GM06990 (cell line): ENCODE data around the gene CLASP1.
"Not testable (repeated sequence)": the region's sequence is repeated elsewhere in the genome, so short reads cannot be mapped to it uniquely, and the experiment has no call there.

Source experiments
- DNase-seq: peaks from one replicate; pipeline ENCODE4 v3.0.0-alpha.2; 2011; ENCODE audit not compliant: insufficient read length; ENCODE audit errors: extremely low read depth
- H3K27me3 ChIP-seq: replicated peaks from 2 replicates; pipeline ENCODE4 v1.6.0; 2011; ENCODE audit warnings: low read length; ENCODE audit not compliant: control insufficient read depth, insufficient read depth
- H3K36me3 ChIP-seq: 2 replicates; pipeline ENCODE4 v1.5.1; 2011; ENCODE audit warnings: low read length; ENCODE audit not compliant: control insufficient read depth, insufficient read depth
- H3K4me3 ChIP-seq: replicated peaks from 2 replicates; pipeline ENCODE4 v1.5.1; 2011; ENCODE audit warnings: low read depth, mild to moderate bottlenecking, control low read depth, low read length
- CTCF ChIP-seq: IDR thresholded peaks from 2 replicates; pipeline ENCODE4 v1.5.1; 2011; ENCODE audit warnings: low read length, control low read depth, mild to moderate bottlenecking, inconsistent platforms; ENCODE audit not compliant: insufficient read depth, poor library complexity, severe bottlenecking

Gene CLASP1

GRCh38 chr2:121324601-121325000, 324.7 kb downstream of the CLASP1 start:
- H3K36me3 ChIP-seq = no peaks in the 10 kb centered on the region
- DNase-seq = no peak
- H3K27me3 ChIP-seq = no peaks in the 10 kb centered on the region
- TF ChIP-seq CTCF = no peak
- H3K4me3 ChIP-seq = no peak overlapping the region

GRCh38 chr2:121321476-121321875, 327.8 kb downstream of the CLASP1 start:
- no peak for TF ChIP-seq CTCF
- no peaks in the 10 kb centered on the region for H3K27me3 ChIP-seq
- DNase-seq = no peak
- H3K36me3 ChIP-seq = no peaks in the 10 kb centered on the region
- H3K4me3 ChIP-seq = no peak overlapping the region

DNA sequence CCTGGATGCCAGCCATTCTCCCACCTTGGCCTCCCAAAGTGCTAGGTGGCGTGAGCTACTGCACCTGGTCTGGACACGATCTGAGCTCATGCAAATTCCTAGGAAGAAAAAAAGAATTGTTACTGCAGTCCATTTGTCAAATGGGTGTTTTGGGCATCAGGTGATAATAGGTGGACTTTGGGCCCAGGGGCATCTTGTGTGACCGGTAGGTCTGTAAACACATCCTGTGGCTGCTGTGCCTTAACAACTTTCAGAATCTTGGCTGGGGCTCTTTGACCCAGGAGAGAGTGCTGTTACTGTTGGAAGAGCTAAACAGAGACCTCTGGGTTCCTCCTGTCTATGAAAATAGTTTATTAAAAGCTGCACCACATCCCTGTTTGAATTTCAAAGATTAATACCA, 329.3 kb downstream of the CLASP1 start:
- Histone ChIP-seq H3K4me3 (no peak overlapping the region), H3K27me3 (no peaks in the 10 kb centered on the region), H3K36me3 (no peaks in the 10 kb centered on the region)
- TF ChIP-seq CTCF = no peak
- no peak for DNase-seq

DNA sequence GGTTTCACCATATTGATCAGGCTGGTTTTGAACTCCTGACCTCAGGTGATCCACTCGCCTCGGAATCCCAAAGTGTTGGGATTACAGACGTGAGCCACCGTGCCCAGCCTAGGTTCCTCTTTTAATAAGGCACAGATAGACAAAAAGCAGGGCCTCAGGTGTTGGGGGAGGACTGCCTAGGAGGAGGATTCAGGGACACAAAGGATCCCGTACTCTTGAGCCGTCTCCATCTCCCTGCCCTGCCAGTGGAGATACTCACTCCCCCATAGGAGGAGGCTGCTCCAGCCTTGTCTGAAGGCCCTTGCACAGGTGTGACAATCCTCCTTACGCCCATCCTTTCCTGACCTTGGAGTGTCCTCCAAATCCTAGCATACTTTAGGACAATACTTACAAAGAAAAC, 332.3 kb downstream of the CLASP1 start:
- no peak overlapping the region for H3K4me3 ChIP-seq
- no peak for TF ChIP-seq CTCF
- no peaks in the 10 kb centered on the region for H3K36me3 ChIP-seq
- no peaks in the 10 kb centered on the region for H3K27me3 ChIP-seq
- DNase-seq = no peak

DNA sequence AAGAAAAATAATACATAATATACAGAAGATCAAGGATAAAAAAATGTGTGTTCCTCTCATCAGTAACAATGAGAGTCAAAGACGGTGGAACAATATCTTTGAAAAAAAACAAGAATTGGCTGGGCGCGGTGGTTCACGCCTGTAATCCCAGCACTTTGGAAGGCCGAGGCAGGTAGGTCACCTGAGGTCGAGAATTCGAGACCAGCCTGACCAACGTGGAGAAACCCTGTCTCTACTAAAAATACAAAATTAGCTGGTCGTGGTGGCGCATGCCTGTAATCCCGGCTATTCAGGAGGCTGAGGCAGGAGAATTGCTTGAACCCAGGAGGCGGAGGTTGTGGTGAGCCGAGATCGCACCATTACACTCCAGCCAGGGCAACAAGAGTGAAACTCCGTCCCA, 335.6 kb downstream of the CLASP1 start:
- not testable (repeated sequence) for H3K4me3 ChIP-seq

GRCh38 chr2:121309801-121310200, 339.5 kb downstream of the CLASP1 start:
- no peak for DNase-seq
- no peaks in the 10 kb centered on the region for H3K27me3 ChIP-seq
- H3K4me3 ChIP-seq = no peak overlapping the region
- H3K36me3 ChIP-seq = no peaks in the 10 kb centered on the region
- no peak for TF ChIP-seq CTCF

More for the DNA sequence above, 335.6 kb downstream of the CLASP1 start:
- H3K36me3 ChIP-seq, H3K27me3 ChIP-seq, DNase-seq: not testable (repeated sequence)

GRCh38 chr2:121309323-121309722, 339.9 kb downstream of the CLASP1 start:
- Histone ChIP-seq H3K27me3 (no peaks in the 10 kb centered on the region), H3K36me3 (no peaks in the 10 kb centered on the region), H3K4me3 (no peak overlapping the region)
- no peak for TF ChIP-seq CTCF
- no peak for DNase-seq
